Measurements from ENCODE around the gene THOC1.

DNA sequence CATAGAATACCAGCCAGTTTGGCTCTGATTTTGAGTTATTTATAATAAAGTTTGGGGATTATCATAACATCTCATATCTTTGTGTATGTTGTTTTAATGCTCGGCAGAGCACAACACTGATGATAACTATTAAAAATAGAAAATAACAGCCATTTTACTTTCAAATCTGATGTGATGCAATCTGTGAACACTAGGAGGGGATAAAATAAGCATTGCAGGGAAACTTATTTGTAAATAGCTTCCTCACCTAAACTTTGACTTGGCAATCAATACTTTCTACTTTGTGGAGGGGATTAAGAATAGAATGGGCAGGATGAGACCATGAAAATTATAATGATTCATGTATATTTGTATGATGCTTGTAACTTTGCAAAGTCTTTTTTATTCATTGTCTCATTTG lies 55.1 kb downstream of the THOC1 start:
- TF ChIP-seq GATA3 (IDR thresholded peaks at IDR 0.05; ENCODE audit: low read depth, low read length) (no peak), GATA2 (IDR thresholded peaks at IDR 0.05; ENCODE audit: low read depth, low read length) (no peak)
